HCT116 (cell line): ENCODE results near the gene GALP. TPM values are rescaled to one million over a fixed set of nuclear protein-coding genes. Genes with fewer than 3 reads are reported as not detected.

ENCODE experiments used
- ATAC-seq: fragments of 200-7000 bp; cut with Tn5 transposase; 2 replicates; pipeline ENCODE4 v1.9.1; 2020; ENCODE audit warnings: mild to moderate bottlenecking, moderate library complexity
- BruUV-seq: library from RNA; stranded (reverse); fragments of 400-500 nt; replicated peaks from 2 replicates; lab custom pipeline; 2021; lab: Mats Ljungman, UMichigan
- CTCF ChIA-PET: fragments of 300-600 bp; sonication (Branson Sonifier 250); formaldehyde crosslinking; loops from one replicate; lab custom pipeline; 2021; ENCODE audit warnings: antibody characterized with exemption; lab: Charles Lee
- POLR2A ChIA-PET: fragments of 300-600, 350-600 bp; sonication (Branson Sonifier 250); formaldehyde crosslinking; loops from one replicate; lab custom pipeline; 2021; ENCODE audit warnings: antibody characterized with exemption; lab: Charles Lee
- RAD21 ChIA-PET, 2 experiments: fragments of 300-600 bp; sonication (Branson Sonifier 250); formaldehyde crosslinking; loops; one replicate each; lab custom pipeline; 2023; ENCODE audit warnings: low total read pairs in 2 of 2; ENCODE audit not compliant: uncharacterized antibody in 2 of 2, unreplicated experiment in 2 of 2, low non-redundant PET in 1 of 2; lab: Charles Lee
- DNase-seq: peaks from one replicate; pipeline ENCODE4 v3.0.0-alpha.2; 2010; ENCODE audit warnings: low read depth, low spot score
- H2AFZ ChIP-seq: fragments of 200-600 bp; shearing (Covaris generic), sonication (generic); 2 replicates; pipeline ENCODE4 v1.6.1; 2017; ENCODE audit warnings: low read depth, mixed run types, mixed read lengths, antibody characterized with exemption, low read length; ENCODE audit not compliant: poor library complexity, severe bottlenecking
- H3K27ac ChIP-seq: 2 replicates; pipeline ENCODE4 v1.5.1; 2012; ENCODE audit warnings: low read depth, low read length
- H3K27me3 ChIP-seq: fragments of 200-600 bp; sonication (generic); 2 replicates; pipeline ENCODE4 v1.6.1; 2016; ENCODE audit warnings: mixed run types, low read length, mixed read lengths; ENCODE audit not compliant: insufficient read depth
- H3K36me3 ChIP-seq, 2 experiments: fragments of 200-500 bp in 1 of 2; fragments of 200-600 bp in 1 of 2; sonication (Bioruptor generic) in 1 of 2; sonication (generic) in 1 of 2; 2 replicates each; pipeline versions ENCODE4 v1.5.1 to v1.6.1; 2014 to 2016; ENCODE audit warnings: low read length in 2 of 2, inconsistent platforms in 1 of 2, mixed read lengths in 1 of 2, mixed run types in 1 of 2; ENCODE audit not compliant: insufficient read depth in 2 of 2, control insufficient read depth in 1 of 2
- H3K4me1 ChIP-seq, 2 experiments: fragments of 200-600 bp in 1 of 2; sonication (generic) in 1 of 2; 2 replicates each; pipeline versions ENCODE4 v1.5.1 to v1.6.1; 2012 to 2017; ENCODE audit warnings: low read length in 2 of 2, inconsistent platforms in 1 of 2, mild to moderate bottlenecking in 1 of 2, mixed read lengths in 1 of 2, mixed run types in 1 of 2, moderate library complexity in 1 of 2; ENCODE audit not compliant: insufficient read depth in 2 of 2, control insufficient read depth in 1 of 2
- H3K4me2 ChIP-seq: fragments of 200-600 bp; sonication (generic); 2 replicates; pipeline ENCODE4 v1.6.1; 2017; ENCODE audit warnings: mixed run types, low read length, mixed read lengths
- H3K4me3 ChIP-seq, 2 experiments: fragments of 200-600 bp in 1 of 2; sonication (generic) in 1 of 2; replicated peaks in 1 of 2; 2 replicates each; pipeline ENCODE4 v1.5.1; 2011 to 2016; ENCODE audit warnings: low read length in 2 of 2, control low read depth in 1 of 2, low read depth in 1 of 2, mild to moderate bottlenecking in 1 of 2, mixed read lengths in 1 of 2, mixed run types in 1 of 2
- H3K79me2 ChIP-seq: fragments of 200-600 bp; sonication (generic); 2 replicates; pipeline ENCODE4 v1.6.1; 2017; ENCODE audit warnings: mild to moderate bottlenecking, mixed run types, low read length, moderate library complexity, mixed read lengths; ENCODE audit not compliant: insufficient read depth
- H3K9ac ChIP-seq: fragments of 200-600 bp; sonication (generic); 2 replicates; pipeline ENCODE4 v1.6.1; 2016; ENCODE audit warnings: low read length, mixed read lengths
- H3K9me2 ChIP-seq: fragments of 200-600 bp; sonication (generic), shearing (Covaris generic); 2 replicates; pipeline ENCODE4 v1.6.1; 2017; ENCODE audit warnings: mixed run types, mild to moderate bottlenecking, moderate library complexity; ENCODE audit not compliant: insufficient read depth
- H3K9me3 ChIP-seq, 2 experiments: fragments of 200-500 bp in 1 of 2; fragments of 200-600 bp in 1 of 2; sonication (Bioruptor generic) in 1 of 2; sonication (generic) in 1 of 2; 2 replicates each; pipeline ENCODE4 v1.6.1; 2014 to 2017; ENCODE audit warnings: low read length in 2 of 2, mixed read lengths in 2 of 2, inconsistent platforms in 1 of 2, low read depth in 1 of 2, mild to moderate bottlenecking in 1 of 2, mixed run types in 1 of 2, moderate library complexity in 1 of 2; ENCODE audit not compliant: control insufficient read depth in 1 of 2, insufficient read depth in 1 of 2
- H4K20me1 ChIP-seq: fragments of 200-600 bp; sonication (generic), shearing (Covaris generic); 2 replicates; pipeline ENCODE4 v1.6.1; 2017; ENCODE audit warnings: mixed run types, mild to moderate bottlenecking, moderate library complexity; ENCODE audit not compliant: insufficient read depth
- EGR1 ChIP-seq: IDR thresholded peaks from 2 replicates; pipeline ENCODE4 v1.6.1; 2012; ENCODE audit warnings: low read depth
- EZH2 ChIP-seq: fragments of 200-600 bp; sonication (generic); IDR thresholded peaks from 2 replicates; pipeline ENCODE4 v1.6.1; 2017; ENCODE audit warnings: antibody characterized with exemption, mixed run types
- EZH2phosphoT487 ChIP-seq: fragments of 200-600 bp; IDR thresholded peaks from 2 replicates; pipeline ENCODE4 v1.6.1; 2018; ENCODE audit warnings: antibody characterized with exemption, borderline replicate concordance
- FOSL1 ChIP-seq: IDR thresholded peaks from 2 replicates; pipeline ENCODE4 v1.6.1; 2012; ENCODE audit warnings: low read depth
- POLR2A ChIP-seq: IDR thresholded peaks from 2 replicates; pipeline ENCODE4 v1.7.0; 2011; ENCODE audit warnings: borderline replicate concordance; ENCODE audit not compliant: insufficient read depth, insufficient read length; ENCODE audit errors: extremely low read depth
- POLR2AphosphoS5 ChIP-seq: IDR thresholded peaks from 2 replicates; pipeline ENCODE4 v1.6.1; 2011; ENCODE audit warnings: mild to moderate bottlenecking, low read depth, low read length, moderate library complexity
- RAD21 ChIP-seq: IDR thresholded peaks from 2 replicates; pipeline ENCODE4 v1.6.1; 2012; ENCODE audit warnings: low read depth, mild to moderate bottlenecking
- SIN3A ChIP-seq: IDR thresholded peaks from 2 replicates; pipeline ENCODE4 v1.6.1; 2012; ENCODE audit warnings: low read depth
- SP1 ChIP-seq: IDR thresholded peaks from 2 replicates; pipeline ENCODE4 v1.6.1; 2012; ENCODE audit warnings: low read depth
- SRF ChIP-seq: IDR thresholded peaks from 2 replicates; pipeline ENCODE4 v1.6.1; 2012; ENCODE audit warnings: low read depth
- TCF7L2 ChIP-seq: IDR thresholded peaks from 2 replicates; pipeline ENCODE4 v1.7.0; 2011; ENCODE audit warnings: borderline replicate concordance, inconsistent platforms; ENCODE audit not compliant: insufficient read depth, insufficient read length; ENCODE audit errors: extremely low read depth
- ZNF274 ChIP-seq: fragments of 200-500 bp; sonication (Bioruptor generic); IDR thresholded peaks from 2 replicates; pipeline ENCODE4 v1.6.1; 2014; ENCODE audit warnings: mild to moderate bottlenecking, low read depth, low read length, inconsistent platforms
- intact Hi-C: fragments of 100-400 bp; cut with micrococcal nuclease; formaldehyde crosslinking; loops from 2 replicates; pipeline ENCODE4 v1.10.0; 2022
- total RNA-seq: library from RNA; stranded (reverse); gene quantifications from one replicate; pipeline ENCODE4 v1.2.1, GENCODE V29; 2021; ENCODE audit not compliant: unreplicated experiment
- TF ChIP-seq, protein P1 (sequence below): IDR thresholded peaks from 2 replicates; pipeline ENCODE4 v1.6.1; 2011; ENCODE audit warnings: mild to moderate bottlenecking, low read length, moderate library complexity; ENCODE audit not compliant: insufficient replicate concordance; ENCODE audit errors: extremely low read depth
- TF ChIP-seq, protein P2 (sequence below): IDR thresholded peaks from 2 replicates; pipeline ENCODE4 v1.6.1; 2012; ENCODE audit warnings: low read depth

Gene GALP
- total RNA-seq, 1 experiment from 2014 or later, result not detected

DNA sequence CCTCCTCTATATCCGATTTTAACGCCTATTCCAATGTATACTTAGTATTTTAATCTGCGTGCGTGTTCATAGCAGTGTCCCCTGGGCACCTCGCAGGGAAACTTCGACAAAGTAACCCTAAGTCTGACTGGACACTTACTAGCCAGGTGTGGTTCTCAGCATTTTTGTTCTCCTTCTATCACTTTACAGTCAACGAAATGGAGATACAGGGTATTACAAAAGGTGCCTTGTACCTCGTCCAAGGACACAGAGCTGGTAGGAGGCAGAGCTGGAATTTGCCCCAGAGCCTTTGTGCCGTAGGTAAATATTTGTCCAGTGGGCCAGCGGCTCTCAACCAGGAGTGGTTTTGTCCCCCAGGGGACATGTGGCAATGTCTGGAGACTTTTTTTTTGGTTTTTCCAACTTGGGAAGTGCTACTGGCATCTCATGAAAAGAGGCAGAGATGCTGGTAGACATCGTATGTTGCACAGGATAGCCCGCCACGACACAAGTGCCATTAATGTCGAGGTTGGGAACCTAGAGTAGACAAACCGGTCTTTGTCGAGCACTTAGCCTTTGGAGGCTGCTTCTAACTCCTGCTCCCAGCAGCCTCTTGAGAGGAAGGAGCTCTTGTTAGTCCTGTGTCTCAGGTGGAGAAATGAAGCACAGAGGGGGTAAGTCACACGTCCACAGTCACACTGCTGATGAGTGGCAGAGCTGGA lies 33.6 kb upstream of the GALP start (continued):
- TF ChIP-seq EZH2 (no peak), EZH2phosphoT487 (no peak), ZNF274 (no peak), POLR2A (no peak), SRF (no peak), SP1 (no peak)
- TF ChIP-seq, all 23 proteins: peak for 0

DNA sequence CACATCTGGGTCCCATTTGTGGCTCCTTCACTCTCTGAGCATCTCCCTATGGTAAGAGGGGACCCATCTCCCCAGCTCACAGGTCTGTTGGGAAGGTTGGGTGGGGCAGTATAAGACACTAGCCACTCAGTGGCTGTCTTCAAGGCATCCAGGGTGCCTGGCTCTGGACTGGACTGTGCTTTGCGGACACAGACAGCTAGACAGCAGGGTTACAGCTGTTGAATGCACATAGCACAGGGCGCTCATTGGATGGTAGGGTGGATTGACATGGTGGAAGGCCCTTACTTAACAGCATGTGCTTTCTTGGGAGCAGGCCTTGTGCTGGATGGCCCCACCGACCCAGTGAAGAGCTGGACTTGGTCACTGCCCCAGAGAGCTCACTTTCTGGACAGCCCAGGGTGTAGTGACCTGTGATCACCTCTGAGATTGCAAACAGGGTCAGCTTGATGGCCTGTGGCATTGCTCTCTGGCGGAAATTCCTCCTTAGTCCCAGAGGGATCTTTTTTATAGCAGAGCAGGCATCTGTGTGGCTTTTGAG lies 32.8 kb upstream of the GALP start:
- no peak overlapping the region for H3K27ac ChIP-seq
- H3K4me2 ChIP-seq, result no peak overlapping the region
- H3K9ac ChIP-seq, result no peak overlapping the region
- no peaks in the 10 kb centered on the region for H3K36me3 ChIP-seq
- CTCF ChIA-PET, result no interaction called here
- H2AFZ ChIP-seq, result no peak overlapping the region
- DNase-seq, result no peak
- no peak overlapping the region for H3K4me3 ChIP-seq
- ATAC-seq, result no peak
- RAD21 ChIA-PET, result no interaction called here
- no peaks in the 10 kb centered on the region for H3K9me2 ChIP-seq
- no peaks in the 10 kb centered on the region for H3K9me3 ChIP-seq
- intact Hi-C loops, result no loop called here
- no peak for TF ChIP-seq RAD21
- no peak for TF ChIP-seq SIN3A
- TF ChIP-seq ZNF274, result no peak
- TF ChIP-seq POLR2AphosphoS5, result no peak
- TF ChIP-seq, protein P1, sequence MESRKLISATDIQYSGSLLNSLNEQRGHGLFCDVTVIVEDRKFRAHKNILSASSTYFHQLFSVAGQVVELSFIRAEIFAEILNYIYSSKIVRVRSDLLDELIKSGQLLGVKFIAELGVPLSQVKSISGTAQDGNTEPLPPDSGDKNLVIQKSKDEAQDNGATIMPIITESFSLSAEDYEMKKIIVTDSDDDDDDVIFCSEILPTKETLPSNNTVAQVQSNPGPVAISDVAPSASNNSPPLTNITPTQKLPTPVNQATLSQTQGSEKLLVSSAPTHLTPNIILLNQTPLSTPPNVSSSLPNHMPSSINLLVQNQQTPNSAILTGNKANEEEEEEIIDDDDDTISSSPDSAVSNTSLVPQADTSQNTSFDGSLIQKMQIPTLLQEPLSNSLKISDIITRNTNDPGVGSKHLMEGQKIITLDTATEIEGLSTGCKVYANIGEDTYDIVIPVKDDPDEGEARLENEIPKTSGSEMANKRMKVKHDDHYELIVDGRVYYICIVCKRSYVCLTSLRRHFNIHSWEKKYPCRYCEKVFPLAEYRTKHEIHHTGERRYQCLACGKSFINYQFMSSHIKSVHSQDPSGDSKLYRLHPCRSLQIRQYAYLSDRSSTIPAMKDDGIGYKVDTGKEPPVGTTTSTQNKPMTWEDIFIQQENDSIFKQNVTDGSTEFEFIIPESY, result no peak
- no peak for TF ChIP-seq SRF
- TF ChIP-seq FOSL1, result no peak
- TF ChIP-seq, protein P2, sequence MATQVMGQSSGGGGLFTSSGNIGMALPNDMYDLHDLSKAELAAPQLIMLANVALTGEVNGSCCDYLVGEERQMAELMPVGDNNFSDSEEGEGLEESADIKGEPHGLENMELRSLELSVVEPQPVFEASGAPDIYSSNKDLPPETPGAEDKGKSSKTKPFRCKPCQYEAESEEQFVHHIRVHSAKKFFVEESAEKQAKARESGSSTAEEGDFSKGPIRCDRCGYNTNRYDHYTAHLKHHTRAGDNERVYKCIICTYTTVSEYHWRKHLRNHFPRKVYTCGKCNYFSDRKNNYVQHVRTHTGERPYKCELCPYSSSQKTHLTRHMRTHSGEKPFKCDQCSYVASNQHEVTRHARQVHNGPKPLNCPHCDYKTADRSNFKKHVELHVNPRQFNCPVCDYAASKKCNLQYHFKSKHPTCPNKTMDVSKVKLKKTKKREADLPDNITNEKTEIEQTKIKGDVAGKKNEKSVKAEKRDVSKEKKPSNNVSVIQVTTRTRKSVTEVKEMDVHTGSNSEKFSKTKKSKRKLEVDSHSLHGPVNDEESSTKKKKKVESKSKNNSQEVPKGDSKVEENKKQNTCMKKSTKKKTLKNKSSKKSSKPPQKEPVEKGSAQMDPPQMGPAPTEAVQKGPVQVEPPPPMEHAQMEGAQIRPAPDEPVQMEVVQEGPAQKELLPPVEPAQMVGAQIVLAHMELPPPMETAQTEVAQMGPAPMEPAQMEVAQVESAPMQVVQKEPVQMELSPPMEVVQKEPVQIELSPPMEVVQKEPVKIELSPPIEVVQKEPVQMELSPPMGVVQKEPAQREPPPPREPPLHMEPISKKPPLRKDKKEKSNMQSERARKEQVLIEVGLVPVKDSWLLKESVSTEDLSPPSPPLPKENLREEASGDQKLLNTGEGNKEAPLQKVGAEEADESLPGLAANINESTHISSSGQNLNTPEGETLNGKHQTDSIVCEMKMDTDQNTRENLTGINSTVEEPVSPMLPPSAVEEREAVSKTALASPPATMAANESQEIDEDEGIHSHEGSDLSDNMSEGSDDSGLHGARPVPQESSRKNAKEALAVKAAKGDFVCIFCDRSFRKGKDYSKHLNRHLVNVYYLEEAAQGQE, result no peak
- TF ChIP-seq EZH2phosphoT487, result no peak
- no peak for TF ChIP-seq EGR1
- TF ChIP-seq TCF7L2, result no peak
- no peaks in the 10 kb centered on the region for H4K20me1 ChIP-seq
- POLR2A ChIA-PET, result no interaction called here
- BruUV-seq, result no TSS peak
- no peaks in the 10 kb centered on the region for H3K27me3 ChIP-seq
- no peaks in the 10 kb centered on the region; the same call in 1 of the 2 replicates for H3K79me2 ChIP-seq
- peaks cover 6 to 12% of the 10 kb centered on the region in 2 experiments for H3K4me1 ChIP-seq
